IMR-90 (cell line): Measurements from ENCODE around the gene DMRT3. TPM values are rescaled to one million over a fixed set of nuclear protein-coding genes. Genes with fewer than 3 reads are reported as not detected.
"Not testable (repeated sequence)": the region's sequence is repeated elsewhere in the genome, so short reads cannot be mapped to it uniquely, and the experiment has no call there.

Experiments
- ATAC-seq: fragments of 200-7000 bp; cut with Tn5 transposase; 2 replicates; pipeline ENCODE4 v1.9.1; 2020; ENCODE audit warnings: low read depth, mild to moderate bottlenecking, moderate library complexity
- BruUV-seq: library from RNA; stranded (reverse); fragments of 400-500 nt; replicated peaks from 2 replicates; lab custom pipeline; 2021; lab: Mats Ljungman, UMichigan
- CTCF ChIA-PET: fragments of 300-600 bp; formaldehyde crosslinking; extraction: SDS; loops from one replicate; lab custom pipeline; 2021; ENCODE audit warnings: antibody characterized with exemption; lab: Yijun Ruan, JAX
- POLR2A ChIA-PET: fragments of 300-600 bp; sonication (Branson Sonifier 250); formaldehyde crosslinking; loops from one replicate; lab custom pipeline; 2022; ENCODE audit warnings: antibody characterized with exemption; ENCODE audit not compliant: unreplicated experiment; lab: Charles Lee
- DNase-seq: peaks from one replicate; pipeline ENCODE4 v3.0.0; 2013
- H2AFZ ChIP-seq: replicated peaks from 2 replicates; pipeline ENCODE3; 2013; ENCODE audit warnings: low read length, mild to moderate bottlenecking; ENCODE audit not compliant: poor library complexity
- H2AK5ac ChIP-seq: 2 replicates; pipeline ENCODE4 v1.6.1; 2013; ENCODE audit warnings: low read depth, low read length, inconsistent platforms
- H2AK9ac ChIP-seq: replicated peaks from 2 replicates; pipeline ENCODE3; 2013; ENCODE audit warnings: mild to moderate bottlenecking, low read depth, low read length, moderate library complexity; ENCODE audit not compliant: poor library complexity
- H2BK120ac ChIP-seq: 2 replicates; pipeline ENCODE4 v1.6.1; 2013; ENCODE audit warnings: low read depth, low read length, inconsistent platforms
- H2BK15ac ChIP-seq: 3 replicates; pipeline ENCODE4 v1.6.1; 2013; ENCODE audit warnings: low read depth, low read length, inconsistent platforms
- H2BK20ac ChIP-seq: 2 replicates; pipeline ENCODE4 v1.6.1; 2013; ENCODE audit warnings: low read depth, mild to moderate bottlenecking, inconsistent platforms, low read length, moderate library complexity
- H2BK5ac ChIP-seq: 2 replicates; pipeline ENCODE4 v1.6.1; 2013; ENCODE audit warnings: mild to moderate bottlenecking, low read depth, low read length, inconsistent platforms; ENCODE audit not compliant: poor library complexity, severe bottlenecking
- H3K14ac ChIP-seq: replicated peaks from 2 replicates; pipeline ENCODE4 v1.6.1; 2013; ENCODE audit warnings: low read depth, low read length, inconsistent platforms
- H3K18ac ChIP-seq: 2 replicates; pipeline ENCODE4 v1.6.1; 2013; ENCODE audit warnings: low read depth, low read length, control low read depth
- H3K23ac ChIP-seq: 2 replicates; pipeline ENCODE4 v1.6.1; 2013; ENCODE audit warnings: low read depth, low read length, inconsistent platforms
- H3K27ac ChIP-seq: 2 replicates; pipeline ENCODE4 v1.5.1; 2013; ENCODE audit warnings: mild to moderate bottlenecking, control low read depth, low read length; ENCODE audit not compliant: insufficient read depth
- H3K27me3 ChIP-seq: 2 replicates; pipeline ENCODE4 v1.6.1; 2013; ENCODE audit warnings: low read length; ENCODE audit not compliant: control insufficient read depth, insufficient read depth
- H3K36me3 ChIP-seq: 2 replicates; pipeline ENCODE4 v1.6.1; 2013; ENCODE audit warnings: low read length, mixed read lengths; ENCODE audit not compliant: control insufficient read depth, insufficient read depth
- H3K4ac ChIP-seq: 2 replicates; pipeline ENCODE4 v1.6.1; 2013; ENCODE audit warnings: low read depth, low read length, inconsistent platforms
- H3K4me1 ChIP-seq: 2 replicates; pipeline ENCODE4 v1.6.1; 2013; ENCODE audit warnings: low read length, mixed read lengths; ENCODE audit not compliant: control insufficient read depth, insufficient read depth
- H3K4me2 ChIP-seq: 2 replicates; pipeline ENCODE4 v1.6.1; 2013; ENCODE audit warnings: low read depth, mild to moderate bottlenecking, control low read depth, low read length, moderate library complexity
- H3K4me3 ChIP-seq: 2 replicates; pipeline ENCODE4 v1.5.1; 2013; ENCODE audit warnings: low read depth, mild to moderate bottlenecking, control low read depth, low read length, moderate library complexity; ENCODE audit not compliant: insufficient read depth
- H3K56ac ChIP-seq: 2 replicates; pipeline ENCODE4 v1.6.1; 2013; ENCODE audit warnings: low read length, inconsistent platforms; ENCODE audit not compliant: insufficient read depth; ENCODE audit errors: extremely low read depth
- H3K79me1 ChIP-seq, 2 experiments: 2 replicates each; pipeline ENCODE4 v1.6.1; 2013; ENCODE audit warnings: low read length in 2 of 2, inconsistent platforms in 1 of 2, low read depth in 1 of 2
- H3K9ac ChIP-seq: 2 replicates; pipeline ENCODE4 v1.6.1; 2013; ENCODE audit warnings: low read depth, low read length, control low read depth
- H3K9me1 ChIP-seq: 2 replicates; pipeline ENCODE4 v1.6.1; 2013; ENCODE audit warnings: low read length, inconsistent platforms; ENCODE audit not compliant: insufficient read depth
- H3K9me3 ChIP-seq: 2 replicates; pipeline ENCODE4 v1.6.1; 2013; ENCODE audit warnings: low read length; ENCODE audit not compliant: control insufficient read depth, insufficient read depth
- H4K20me1 ChIP-seq: 2 replicates; pipeline ENCODE4 v1.6.1; 2013; ENCODE audit warnings: low read length, inconsistent platforms; ENCODE audit not compliant: insufficient read depth
- H4K5ac ChIP-seq: 2 replicates; pipeline ENCODE4 v1.6.1; 2013; ENCODE audit warnings: mild to moderate bottlenecking, low read depth, low read length, control low read depth
- H4K8ac ChIP-seq, 2 experiments: 2 replicates each; pipeline ENCODE4 v1.6.1; 2013; ENCODE audit warnings: low read depth in 2 of 2, low read length in 2 of 2, control low read depth in 1 of 2, inconsistent platforms in 1 of 2
- H4K91ac ChIP-seq: 2 replicates; pipeline ENCODE4 v1.6.1; 2013; ENCODE audit warnings: low read depth, low read length, inconsistent platforms; ENCODE audit not compliant: insufficient read depth
- CEBPB ChIP-seq: IDR thresholded peaks from 2 replicates; pipeline ENCODE4 v1.6.1; 2012; ENCODE audit warnings: low read depth, low read length, improper control_type of control experiment
- FOS ChIP-seq: fragments of 150-350 bp; IDR thresholded peaks from 2 replicates; pipeline ENCODE4 v1.6.1; 2016; ENCODE audit warnings: low read depth, low read length
- MAZ ChIP-seq: IDR thresholded peaks from 2 replicates; pipeline ENCODE4 v1.6.1; 2012; ENCODE audit warnings: low read depth, mild to moderate bottlenecking, low read length, improper control_type of control experiment, moderate library complexity, borderline replicate concordance
- WGBS, 2 experiments: methylation state at CpG; one replicate each; pipeline versions ENCODE4 v1.1.5 to v1.1.7; 2013; ENCODE audit warnings: missing lambda C conversion rate in 2 of 2; ENCODE audit not compliant: insufficient read length in 1 of 2; ENCODE audit errors: extremely low coverage in 2 of 2; 5-methylcytosine and 5-hydroxymethylcytosine counted together
- dilution Hi-C: fragments of 300-500 bp; cut with HindIII; formaldehyde crosslinking; loops from one replicate; pipeline ENCODE4 v1.14.3; 2018; ENCODE audit warnings: low sequenced_read_pairs; ENCODE audit not compliant: unreplicated experiment
- in situ Hi-C: fragments of 300-500 bp; cut with MboI; formaldehyde crosslinking; loops from 3 replicates; pipeline ENCODE4 v1.14.3; 2019; ENCODE audit warnings: low sequenced_read_pairs, inconsistent platforms, mixed read lengths
- intact Hi-C: fragments of 100-400 bp; cut with micrococcal nuclease; formaldehyde crosslinking; loops from 2 replicates; pipeline ENCODE4 v1.10.0; 2022
- polyA plus RNA-seq, 3 experiments: library from polyadenylated mRNA; depleted of rRNA; stranded (reverse); fragments of >200 nt; gene quantifications; 2 replicates each; pipeline ENCODE4 v1.2.3, GENCODE V29; 2012; ENCODE audit warnings: low replicate concordance in 1 of 3
- total RNA-seq: library from RNA; depleted of rRNA; stranded (reverse); fragments of >200 nt; gene quantifications from 2 replicates; pipeline ENCODE4 v1.2.3, GENCODE V29; 2012

DMRT3 gene
- total and polyA plus RNA-seq, 2 of the 4 experiments (the other 2 are of a cell fraction) = not detected

GRCh38 chr9:995781-996180 lies 19.3 kb downstream of the DMRT3 start:
- H3K4me3 ChIP-seq = no peak overlapping the region
- no peaks in the 10 kb centered on the region; the same call in 1 of the 2 replicates for H3K27me3 ChIP-seq
- in situ Hi-C loops = no loop called here
- no peak overlapping the region for H3K18ac ChIP-seq
- H2AK5ac ChIP-seq = no peak overlapping the region
- POLR2A ChIA-PET = no interaction called here
- H3K4me1 ChIP-seq = no peaks in the 10 kb centered on the region
- H2BK5ac ChIP-seq = no peak overlapping the region
- intact Hi-C loops = no loop called here
- no peak overlapping the region for H3K9ac ChIP-seq
- H4K20me1 ChIP-seq = no peaks in the 10 kb centered on the region
- no peak overlapping the region for H4K8ac ChIP-seq
- no peak overlapping the region for H3K23ac ChIP-seq
- H3K4ac ChIP-seq = no peak overlapping the region
- no peak overlapping the region for H3K56ac ChIP-seq
- no peak overlapping the region for H2BK120ac ChIP-seq
- BruUV-seq = no TSS peak
- no peak overlapping the region for H2BK20ac ChIP-seq
- H3K9me1 ChIP-seq = no peaks in the 10 kb centered on the region
- no peaks in the 10 kb centered on the region for H3K9me3 ChIP-seq
- H2AFZ ChIP-seq = no peak overlapping the region
- no peak overlapping the region for H3K14ac ChIP-seq
- no peak overlapping the region for H3K4me2 ChIP-seq
- no peak overlapping the region for H4K91ac ChIP-seq
- ATAC-seq (no peak), DNase-seq (peak; percentile 49)
- TF ChIP-seq FOS (no peak), CEBPB (no peak), MAZ (no peak)
- H3K27ac ChIP-seq = no peak overlapping the region
- no peak overlapping the region for H2BK15ac ChIP-seq
- CTCF ChIA-PET = no interaction called here
- no peaks in the 10 kb centered on the region for H3K36me3 ChIP-seq
- H4K5ac ChIP-seq = no peak overlapping the region
- no peaks in the 10 kb centered on the region for H3K79me1 ChIP-seq
- dilution Hi-C loops = no loop called here
- WGBS, 2 experiments = no CpG with 5 or more reads among the region's 3 CpGs
- H2AK9ac ChIP-seq = no peak overlapping the region

DNA sequence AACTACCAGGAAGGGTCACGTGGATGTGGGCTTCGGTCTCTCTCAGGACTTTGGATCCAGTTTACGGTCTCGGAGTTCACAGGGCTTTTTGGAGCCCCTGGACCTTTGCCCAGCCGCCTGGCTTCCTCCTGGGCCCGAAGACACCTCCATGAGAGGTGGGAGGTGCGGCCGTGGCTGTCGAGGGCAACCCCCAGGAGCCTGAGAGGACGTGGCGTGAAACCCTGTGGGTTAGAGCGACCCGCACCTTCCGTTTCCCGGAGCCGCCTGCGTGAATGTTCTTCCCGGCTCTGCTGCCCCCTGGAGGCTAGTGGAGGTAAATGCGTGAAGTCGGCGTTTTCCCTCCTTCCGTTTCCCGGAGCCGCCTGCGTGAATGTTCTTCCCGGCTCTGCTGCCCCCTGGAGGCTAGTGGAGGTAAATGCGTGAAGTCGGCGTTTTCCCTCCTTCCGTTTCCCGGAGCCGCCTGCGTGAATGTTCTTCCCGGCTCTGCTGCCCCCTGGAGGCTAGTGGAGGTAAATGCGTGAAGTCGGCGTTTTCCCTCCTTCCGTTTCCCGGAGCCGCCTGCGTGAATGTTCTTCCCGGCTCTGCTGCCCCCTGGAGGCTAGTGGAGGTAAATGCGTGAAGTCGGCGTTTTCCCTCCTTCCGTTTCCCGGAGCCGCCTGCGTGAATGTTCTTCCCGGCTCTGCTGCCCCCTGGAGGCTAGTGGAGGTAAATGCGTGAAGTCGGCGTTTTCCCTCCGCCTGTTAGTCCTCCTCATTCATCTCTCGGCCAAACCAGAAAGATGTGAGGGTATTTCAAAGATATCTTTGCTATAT lies 22.1 kb downstream of the DMRT3 start:
- H3K36me3 ChIP-seq, H2AFZ ChIP-seq, H3K23ac ChIP-seq, H4K91ac ChIP-seq, H3K79me1 ChIP-seq, H2AK5ac ChIP-seq, H3K18ac ChIP-seq, H3K4ac ChIP-seq, H2BK15ac ChIP-seq, H2AK9ac ChIP-seq, POLR2A ChIA-PET, H3K56ac ChIP-seq, H3K9ac ChIP-seq, H3K27ac ChIP-seq, H3K4me1 ChIP-seq, H3K9me3 ChIP-seq, intact Hi-C loops, H3K4me3 ChIP-seq, in situ Hi-C loops, H3K14ac ChIP-seq, CTCF ChIA-PET, H4K5ac ChIP-seq, DNase-seq, H2BK5ac ChIP-seq, H3K9me1 ChIP-seq, H2BK20ac ChIP-seq, ATAC-seq, H3K27me3 ChIP-seq, H2BK120ac ChIP-seq, H4K8ac ChIP-seq, BruUV-seq, H3K4me2 ChIP-seq, dilution Hi-C loops, H4K20me1 ChIP-seq: not testable (repeated sequence)
- 93% methylated on average over 4 of the region's 55 CpGs; no CpG with 5 or more reads in 1 of the 2 experiments for WGBS, 2 experiments
